Neuronal stem cell (in vitro differentiated cells): ENCODE measurements around the gene VASP.

Experiments
- DNase-seq: peaks from one replicate; pipeline ENCODE4 v3.0.0-alpha.2; 2013; ENCODE audit warnings: low spot score
- H2AFZ ChIP-seq: one replicate; pipeline ENCODE4 v1.6.1; 2013; ENCODE audit warnings: mild to moderate bottlenecking, low read length, inconsistent platforms
- H2AK5ac ChIP-seq: 2 replicates; pipeline ENCODE4 v1.6.1; 2013; ENCODE audit warnings: low read depth, mild to moderate bottlenecking, inconsistent platforms, low read length, moderate library complexity, mixed read lengths
- H2BK120ac ChIP-seq: 2 replicates; pipeline ENCODE4 v1.6.1; 2013; ENCODE audit warnings: low read depth, mild to moderate bottlenecking, inconsistent platforms, low read length, moderate library complexity, mixed read lengths
- H2BK12ac ChIP-seq: one replicate; pipeline ENCODE4 v1.6.1; 2013; ENCODE audit warnings: low read length, inconsistent platforms
- H2BK15ac ChIP-seq: 2 replicates; pipeline ENCODE4 v1.6.1; 2013; ENCODE audit warnings: mild to moderate bottlenecking, low read length, inconsistent platforms, mixed read lengths
- H2BK5ac ChIP-seq: one replicate; pipeline ENCODE4 v1.6.1; 2013; ENCODE audit warnings: inconsistent platforms, mild to moderate bottlenecking, low read length, moderate library complexity
- H3K14ac ChIP-seq: one replicate; pipeline ENCODE4 v1.6.1; 2013; ENCODE audit warnings: low read length, inconsistent platforms
- H3K18ac ChIP-seq: 2 replicates; pipeline ENCODE4 v1.6.1; 2013; ENCODE audit warnings: low read length, inconsistent platforms
- H3K23ac ChIP-seq: 2 replicates; pipeline ENCODE4 v1.6.1; 2013; ENCODE audit warnings: low read depth, mild to moderate bottlenecking, mixed read lengths, low read length, inconsistent platforms; ENCODE audit not compliant: poor library complexity
- H3K27ac ChIP-seq: replicated peaks from 3 replicates; pipeline ENCODE4 v1.5.1; 2013; ENCODE audit warnings: low read length, inconsistent platforms
- H3K27me3 ChIP-seq, 3 experiments: 2 replicates each; pipeline ENCODE4 v1.6.1; 2013; ENCODE audit warnings: low read length in 3 of 3, mild to moderate bottlenecking in 2 of 3, inconsistent platforms in 1 of 3, low read depth in 1 of 3, mixed read lengths in 1 of 3, moderate library complexity in 1 of 3; ENCODE audit not compliant: control insufficient read depth in 3 of 3, insufficient read depth in 3 of 3
- H3K36me3 ChIP-seq, 2 donors: replicated peaks in 1 of 2; 2 replicates each; pipeline ENCODE4 v1.6.1; 2013; ENCODE audit warnings: low read length in 2 of 2; ENCODE audit not compliant: control insufficient read depth in 2 of 2, insufficient read depth in 2 of 2
- H3K4ac ChIP-seq: 2 replicates; pipeline ENCODE4 v1.6.1; 2013; ENCODE audit warnings: inconsistent platforms, mild to moderate bottlenecking, low read length, moderate library complexity
- H3K4me1 ChIP-seq, 2 donors: 1 replicate in 1 of 2; 2 replicates in 1 of 2; pipeline ENCODE4 v1.6.1; 2013; ENCODE audit warnings: low read length in 2 of 2, low read depth in 1 of 2; ENCODE audit not compliant: control insufficient read depth in 2 of 2, insufficient read depth in 1 of 2
- H3K4me2 ChIP-seq: one replicate; pipeline ENCODE4 v1.6.1; 2013; ENCODE audit warnings: mild to moderate bottlenecking, low read length, inconsistent platforms; ENCODE audit not compliant: insufficient read depth, poor library complexity, severe bottlenecking
- H3K4me3 ChIP-seq, 2 donors: 2 replicates each; pipeline ENCODE4 v1.5.1; 2013; ENCODE audit warnings: low read length in 2 of 2, mild to moderate bottlenecking in 2 of 2, inconsistent platforms in 1 of 2, moderate library complexity in 1 of 2
- H3K79me1 ChIP-seq: one replicate; pipeline ENCODE4 v1.6.1; 2013; ENCODE audit warnings: low read depth, mild to moderate bottlenecking, inconsistent platforms, low read length, moderate library complexity
- H3K9ac ChIP-seq: one replicate; pipeline ENCODE4 v1.6.1; 2013; ENCODE audit warnings: mild to moderate bottlenecking, low read depth, low read length, inconsistent platforms; ENCODE audit not compliant: poor library complexity
- H3K9me3 ChIP-seq, 2 donors: replicated peaks in 1 of 2; 2 replicates each; pipeline versions ENCODE3 to v1.6.1; 2013; ENCODE audit warnings: low read length in 2 of 2, mild to moderate bottlenecking in 2 of 2, inconsistent platforms in 1 of 2, low read depth in 1 of 2, mixed read lengths in 1 of 2, moderate library complexity in 1 of 2; ENCODE audit not compliant: control insufficient read depth in 2 of 2, insufficient read depth in 1 of 2
- H4K8ac ChIP-seq: one replicate; pipeline ENCODE4 v1.6.1; 2013; ENCODE audit warnings: low read depth, mild to moderate bottlenecking, inconsistent platforms, low read length, moderate library complexity
- H4K91ac ChIP-seq: one replicate; pipeline ENCODE4 v1.6.1; 2013; ENCODE audit warnings: low read length, low read depth, mild to moderate bottlenecking, inconsistent platforms; ENCODE audit not compliant: poor library complexity
- WGBS, 2 donors: extraction: QIAGEN DNeasy Blood & Tissue Kit; methylation state at CpG; one replicate each; pipeline ENCODE4 v1.1.7; 2013; ENCODE audit warnings: missing lambda C conversion rate in 2 of 2, mixed read lengths in 1 of 2; ENCODE audit not compliant: insufficient read length in 2 of 2, insufficient replicate concordance in 1 of 2; ENCODE audit errors: extremely low coverage in 2 of 2; 5-methylcytosine and 5-hydroxymethylcytosine counted together

Gene VASP

GRCh38 chr19:45547965-45548609, 40.8 kb downstream of the VASP start:
- Histone ChIP-seq H2BK12ac (no peak overlapping the region), H3K79me1 (no peaks in the 10 kb centered on the region), H3K4me2 (no peak overlapping the region), H4K8ac (no peak overlapping the region), H2AK5ac (no peak overlapping the region), H3K23ac (no peak overlapping the region), H3K18ac (no peak overlapping the region), H3K9me3 (no peaks in the 10 kb centered on the region), H3K36me3 (peaks cover under 1 to 3% of the 10 kb centered on the region in 2 donors), H3K4me3 (no peak overlapping the region), H4K91ac (no peak overlapping the region), H3K9ac (no peak overlapping the region), H3K27ac (no peak overlapping the region), H3K4me1 (peaks cover 0 to 8% of the 10 kb centered on the region in 2 donors), H2BK5ac (no peak overlapping the region), H2BK15ac (no peak overlapping the region), H3K14ac (no peak overlapping the region), H2BK120ac (no peak overlapping the region), H2AFZ (no peak overlapping the region), H3K4ac (no peak overlapping the region), H3K27me3 (no peaks in the 10 kb centered on the region)
- no peak for DNase-seq
- no CpG with 5 or more reads among the region's 9 CpGs for WGBS, 2 donors

GRCh38 chr19:45553464-45553863, 46.2 kb downstream of the VASP start:
- Histone ChIP-seq H2BK5ac (no peak overlapping the region), H3K4me2 (no peak overlapping the region), H3K4me1 (peaks cover 0 to 15% of the 10 kb centered on the region in 2 donors), H3K18ac (peak overlapping the region; percentile 80), H3K9ac (peak overlapping the region; percentile 40), H2BK15ac (no peak overlapping the region), H3K79me1 (peaks cover 7% of the 10 kb centered on the region), H2BK120ac (peak overlapping the region; percentile 18), H3K27me3 (peaks cover 0 to 4% (median 0%) of the 10 kb centered on the region in 3 experiments), H3K23ac (peak overlapping the region; percentile 85), H3K14ac (no peak overlapping the region), H4K8ac (peak overlapping the region; percentile 10), H3K27ac (no peak overlapping the region), H3K9me3 (peaks cover 0 to 3% of the 10 kb centered on the region in 2 donors), H2AFZ (no peak overlapping the region), H4K91ac (no peak overlapping the region), H3K4ac (no peak overlapping the region), H2BK12ac (peak overlapping the region; percentile 19), H2AK5ac (peak overlapping the region; percentile 91), H3K4me3 (peak overlapping the region in 1 of 2 donors; percentile 21), H3K36me3 (peaks cover 2 to 7% of the 10 kb centered on the region in 2 donors)
- no peak for DNase-seq
- WGBS, 2 donors = no CpG with 5 or more reads among the region's 34 CpGs

GRCh38 chr19:45554481-45554880, 47.2 kb downstream of the VASP start:
- Histone ChIP-seq H2BK15ac (no peak overlapping the region), H3K27ac (no peak overlapping the region), H3K14ac (no peak overlapping the region), H3K4me2 (no peak overlapping the region), H2BK5ac (no peak overlapping the region), H3K36me3 (peaks cover 2 to 7% of the 10 kb centered on the region in 2 donors), H2AFZ (no peak overlapping the region), H4K8ac (no peak overlapping the region), H4K91ac (no peak overlapping the region), H3K4me1 (peaks cover 0 to 15% of the 10 kb centered on the region in 2 donors), H3K27me3 (peaks cover 0 to 4% (median 0%) of the 10 kb centered on the region in 3 experiments), H3K23ac (no peak overlapping the region), H2BK12ac (no peak overlapping the region), H2BK120ac (no peak overlapping the region), H3K4me3 (no peak overlapping the region), H3K9ac (no peak overlapping the region), H3K79me1 (peaks cover 7% of the 10 kb centered on the region), H2AK5ac (no peak overlapping the region), H3K4ac (no peak overlapping the region), H3K9me3 (peaks cover 0 to 3% of the 10 kb centered on the region in 2 donors), H3K18ac (no peak overlapping the region)
- no peak for DNase-seq
- no CpG with 5 or more reads among the region's 1 CpG for WGBS, 2 donors

GRCh38 chr19:45556835-45557234, 49.6 kb downstream of the VASP start:
- Histone ChIP-seq H3K9ac (peak overlapping the region; percentile 55), H3K27me3 (peaks cover 0 to 4% (median 0%) of the 10 kb centered on the region in 3 experiments), H3K14ac (no peak overlapping the region), H3K4me1 (peaks cover 0 to 10% of the 10 kb centered on the region in 2 donors), H3K9me3 (peaks cover 0 to 3% of the 10 kb centered on the region in 2 donors), H2BK12ac (no peak overlapping the region), H4K8ac (no peak overlapping the region), H3K27ac (no peak overlapping the region), H3K36me3 (peaks cover 2 to 7% of the 10 kb centered on the region in 2 donors), H2BK120ac (no peak overlapping the region), H3K4me2 (no peak overlapping the region), H3K4ac (no peak overlapping the region), H3K4me3 (peak overlapping the region in 1 of 2 donors; percentile 15), H3K18ac (peak overlapping the region; percentile 13), H2BK5ac (peak overlapping the region; percentile 19), H3K79me1 (peaks cover 7% of the 10 kb centered on the region), H2BK15ac (no peak overlapping the region), H2AK5ac (peak overlapping the region; percentile 53), H3K23ac (no peak overlapping the region), H2AFZ (no peak overlapping the region), H4K91ac (no peak overlapping the region)
- no peak for DNase-seq
- no CpG with 5 or more reads among the region's 5 CpGs for WGBS, 2 donors
